ENCODE measurements around the gene CHD1L. TPM values are rescaled to one million over a fixed set of nuclear protein-coding genes. Genes with fewer than 3 reads are reported as not detected.

The CHD1L gene
- total RNA-seq, 2 experiments from 2014 or later = 22.0 to 22.8 TPM

DNA sequence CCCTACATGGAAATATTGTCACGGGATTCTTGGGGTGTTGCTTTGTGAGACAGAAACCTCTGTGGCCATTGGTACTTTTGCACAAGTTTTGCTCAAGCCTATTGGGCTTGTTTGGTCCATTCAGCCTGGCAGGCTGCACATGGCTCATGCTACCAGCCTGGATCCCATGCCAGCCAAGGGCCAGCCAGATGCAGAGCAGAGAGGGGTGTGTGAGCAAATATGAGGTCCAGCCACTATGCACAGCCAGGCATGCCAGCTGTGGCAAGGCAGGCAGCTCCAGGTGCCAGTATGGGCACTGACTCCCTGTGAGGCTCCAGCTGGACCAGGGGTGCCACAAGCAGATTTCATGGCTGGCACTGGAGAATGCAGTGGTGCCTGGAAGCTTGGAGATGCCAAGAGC, 6.7 kb upstream of the CHD1L start:
- no peaks in the 10 kb centered on the region for H3K9me3 Mint-ChIP-seq
- CTCF ChIA-PET = interaction anchor here (0.6 kb wide), 1 partner anchor 8 kb away, joined by 3 read pairs; no protein-coding TSS in a partner anchor
- intact Hi-C loops (cut with DNase I, micrococcal nuclease) = no loop called here
- TF ChIP-seq, protein P1, sequence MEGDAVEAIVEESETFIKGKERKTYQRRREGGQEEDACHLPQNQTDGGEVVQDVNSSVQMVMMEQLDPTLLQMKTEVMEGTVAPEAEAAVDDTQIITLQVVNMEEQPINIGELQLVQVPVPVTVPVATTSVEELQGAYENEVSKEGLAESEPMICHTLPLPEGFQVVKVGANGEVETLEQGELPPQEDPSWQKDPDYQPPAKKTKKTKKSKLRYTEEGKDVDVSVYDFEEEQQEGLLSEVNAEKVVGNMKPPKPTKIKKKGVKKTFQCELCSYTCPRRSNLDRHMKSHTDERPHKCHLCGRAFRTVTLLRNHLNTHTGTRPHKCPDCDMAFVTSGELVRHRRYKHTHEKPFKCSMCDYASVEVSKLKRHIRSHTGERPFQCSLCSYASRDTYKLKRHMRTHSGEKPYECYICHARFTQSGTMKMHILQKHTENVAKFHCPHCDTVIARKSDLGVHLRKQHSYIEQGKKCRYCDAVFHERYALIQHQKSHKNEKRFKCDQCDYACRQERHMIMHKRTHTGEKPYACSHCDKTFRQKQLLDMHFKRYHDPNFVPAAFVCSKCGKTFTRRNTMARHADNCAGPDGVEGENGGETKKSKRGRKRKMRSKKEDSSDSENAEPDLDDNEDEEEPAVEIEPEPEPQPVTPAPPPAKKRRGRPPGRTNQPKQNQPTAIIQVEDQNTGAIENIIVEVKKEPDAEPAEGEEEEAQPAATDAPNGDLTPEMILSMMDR (IDR thresholded peaks at IDR 0.05) = no peak
- H3K36me3 Mint-ChIP-seq (ENCODE audit: low read depth) = no peaks in the 10 kb centered on the region
- Histone ChIP-seq H3K36me3 (ENCODE audit: insufficient read depth, low read length) (no peaks in the 10 kb centered on the region), H3K27me3 (ENCODE audit: control insufficient read depth in 1 of 2, insufficient read depth in 2 of 2, low read length in 2 of 2) (peaks cover 0 to 3% of the 10 kb centered on the region in 2 experiments), H3K9me3 (ENCODE audit: control insufficient read depth in 1 of 2, insufficient read depth in 1 of 2, low read length in 2 of 2) (peaks cover 0 to 9% of the 10 kb centered on the region in 2 experiments), H3K27ac (ENCODE audit: low read depth in 1 of 2, low read length in 2 of 2) (no peak overlapping the region), H3K4me3 (ENCODE audit: low read length) (no peak overlapping the region), H3K4me1 (ENCODE audit: insufficient read depth, low read length) (no peaks in the 10 kb centered on the region)
- no peaks in the 10 kb centered on the region for H3K4me1 Mint-ChIP-seq (ENCODE audit: low read depth)
- DNase-seq = no peak
- H3K4me3 Mint-ChIP-seq = no peak overlapping the region
- no peak for ATAC-seq (ENCODE audit: poor library complexity)
- H3K27ac Mint-ChIP-seq = no peak overlapping the region
- POLR2A ChIA-PET = no interaction called here
- no peaks in the 10 kb centered on the region for H3K27me3 Mint-ChIP-seq

DNA sequence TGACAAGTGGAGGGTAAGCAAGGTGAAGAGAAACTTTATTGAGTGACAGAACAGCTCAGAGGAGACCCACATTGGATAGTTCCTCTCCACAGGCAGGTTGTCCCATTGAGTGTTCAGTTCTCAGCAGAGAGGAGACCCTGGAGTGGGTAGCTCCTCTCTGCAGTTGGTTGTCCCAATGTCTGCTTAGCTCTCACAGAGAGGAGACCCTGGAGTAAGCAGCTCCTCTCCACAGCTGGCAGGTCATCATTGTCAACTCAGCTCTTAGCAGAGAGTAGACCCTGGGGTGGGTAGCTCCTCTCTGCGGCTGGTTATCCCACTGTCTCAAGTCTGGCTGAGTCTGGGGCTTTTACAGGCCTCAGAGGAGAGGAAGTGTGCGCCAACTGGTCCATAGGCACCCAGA, 6.0 kb upstream of the CHD1L start:
- POLR2A ChIA-PET = no interaction called here
- no peaks in the 10 kb centered on the region for H3K9me3 Mint-ChIP-seq
- ATAC-seq (ENCODE audit: poor library complexity) = no peak

DNA sequence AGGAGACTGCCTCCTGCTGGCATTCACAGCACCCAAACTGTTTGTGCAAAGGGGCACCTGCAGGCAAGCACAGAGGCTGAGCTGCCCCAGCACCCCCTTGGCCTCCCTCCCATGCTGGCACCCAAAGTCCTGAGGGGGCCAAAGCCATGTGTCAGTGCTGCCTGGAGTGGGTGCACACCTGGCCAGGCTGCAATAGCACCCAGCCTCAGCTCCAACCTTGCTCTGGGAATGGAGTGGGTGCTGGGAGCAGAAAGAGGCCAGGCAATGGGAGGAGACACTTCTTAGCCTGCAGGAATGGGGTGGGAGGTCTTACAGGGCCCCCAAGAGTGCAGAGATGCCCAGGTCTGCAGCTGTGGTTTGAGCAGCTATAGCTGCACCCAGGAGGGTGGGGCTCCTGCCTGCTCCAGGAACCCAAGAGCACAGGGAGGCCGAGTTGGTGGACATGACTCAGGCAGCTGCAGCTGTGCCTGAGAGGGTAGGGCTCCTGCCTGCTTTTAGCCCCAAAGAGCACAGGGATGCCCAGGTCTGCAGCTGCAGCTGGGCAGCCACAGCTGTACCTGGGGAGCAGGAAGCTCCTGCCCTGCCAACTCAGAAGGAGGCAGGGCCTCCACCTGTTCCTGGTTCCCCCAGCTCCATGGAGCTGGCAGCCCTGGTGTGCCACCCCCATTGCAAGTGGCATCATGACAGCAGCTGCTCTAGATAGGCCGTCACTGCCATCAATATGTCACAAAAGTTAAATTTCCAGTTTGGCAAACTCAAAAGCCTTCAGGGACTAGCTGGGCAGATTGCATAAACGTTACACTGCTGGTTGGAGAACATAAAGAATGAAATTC, 5.3 kb upstream of the CHD1L start:
- ChIA-PET CTCF (no interaction called here), POLR2A (no interaction called here)
- intact Hi-C loops (cut with DNase I, micrococcal nuclease) = no loop called here
- H3K27me3 Mint-ChIP-seq = no peaks in the 10 kb centered on the region
- Histone ChIP-seq H3K36me3 (ENCODE audit: insufficient read depth, low read length) (no peaks in the 10 kb centered on the region), H3K9me3 (ENCODE audit: control insufficient read depth in 1 of 2, insufficient read depth in 1 of 2, low read length in 2 of 2) (peaks cover 0 to 9% of the 10 kb centered on the region in 2 experiments), H3K27ac (ENCODE audit: low read depth in 1 of 2, low read length in 2 of 2) (no peak overlapping the region), H3K4me1 (ENCODE audit: insufficient read depth, low read length) (peaks cover 3% of the 10 kb centered on the region), H3K4me3 (ENCODE audit: low read length) (no peak overlapping the region), H3K27me3 (ENCODE audit: control insufficient read depth in 1 of 2, insufficient read depth in 2 of 2, low read length in 2 of 2) (peaks cover 0 to 3% of the 10 kb centered on the region in 2 experiments)
- no peak overlapping the region for H3K4me3 Mint-ChIP-seq
- no peak overlapping the region for H3K27ac Mint-ChIP-seq
- no peak for DNase-seq
- H3K9me3 Mint-ChIP-seq = no peaks in the 10 kb centered on the region
- TF ChIP-seq, protein P1 (IDR thresholded peaks at IDR 0.05) = no peak
- H3K4me1 Mint-ChIP-seq (ENCODE audit: low read depth) = peaks cover 3% of the 10 kb centered on the region
- ATAC-seq (ENCODE audit: poor library complexity) = no peak
- no peaks in the 10 kb centered on the region for H3K36me3 Mint-ChIP-seq (ENCODE audit: low read depth)

More for the DNA sequence above, 6.0 kb upstream of the CHD1L start:
- no peak overlapping the region for H3K4me3 Mint-ChIP-seq
- Histone ChIP-seq H3K36me3 (ENCODE audit: insufficient read depth, low read length) (no peaks in the 10 kb centered on the region), H3K4me1 (ENCODE audit: insufficient read depth, low read length) (no peaks in the 10 kb centered on the region), H3K27ac (ENCODE audit: low read depth in 1 of 2, low read length in 2 of 2) (no peak overlapping the region), H3K4me3 (ENCODE audit: low read length) (no peak overlapping the region), H3K9me3 (ENCODE audit: control insufficient read depth in 1 of 2, insufficient read depth in 1 of 2, low read length in 2 of 2) (peaks cover 0 to 9% of the 10 kb centered on the region in 2 experiments), H3K27me3 (ENCODE audit: control insufficient read depth in 1 of 2, insufficient read depth in 2 of 2, low read length in 2 of 2) (peaks cover 0 to 3% of the 10 kb centered on the region in 2 experiments)
- DNase-seq = no peak
- intact Hi-C loops (cut with DNase I, micrococcal nuclease) = no loop called here
- H3K27me3 Mint-ChIP-seq = no peaks in the 10 kb centered on the region
- TF ChIP-seq, protein P1 (IDR thresholded peaks at IDR 0.05) = no peak
- no peaks in the 10 kb centered on the region for H3K4me1 Mint-ChIP-seq (ENCODE audit: low read depth)
- H3K27ac Mint-ChIP-seq = no peak overlapping the region
- CTCF ChIA-PET = no interaction called here
- no peaks in the 10 kb centered on the region for H3K36me3 Mint-ChIP-seq (ENCODE audit: low read depth)

All from CD4-positive, alpha-beta T cell (primary cell).